Esophagus mucosa (tissue), 1 donor: ENCODE data around the gene LIG1. TPM values are rescaled to one million over a fixed set of nuclear protein-coding genes. Genes with fewer than 3 reads are reported as not detected.
"Not testable (repeated sequence)": the region's sequence is repeated elsewhere in the genome, so short reads cannot be mapped to it uniquely, and the experiment has no call there.

Source experiments
- ATAC-seq: fragments of 200-7000 bp; cut with Tn5 transposase; one replicate; pipeline ENCODE4 v1.9.1; 2020
- total RNA-seq: library from RNA; stranded (reverse); gene quantifications from one replicate; pipeline ENCODE4 v1.2.4, GENCODE V29; 2023
- donor health status: DM: yes; HTN: yes; CAD: no.

LIG1 gene
- total RNA-seq, 1 donor from 2014 or later, result 25.2 TPM

DNA sequence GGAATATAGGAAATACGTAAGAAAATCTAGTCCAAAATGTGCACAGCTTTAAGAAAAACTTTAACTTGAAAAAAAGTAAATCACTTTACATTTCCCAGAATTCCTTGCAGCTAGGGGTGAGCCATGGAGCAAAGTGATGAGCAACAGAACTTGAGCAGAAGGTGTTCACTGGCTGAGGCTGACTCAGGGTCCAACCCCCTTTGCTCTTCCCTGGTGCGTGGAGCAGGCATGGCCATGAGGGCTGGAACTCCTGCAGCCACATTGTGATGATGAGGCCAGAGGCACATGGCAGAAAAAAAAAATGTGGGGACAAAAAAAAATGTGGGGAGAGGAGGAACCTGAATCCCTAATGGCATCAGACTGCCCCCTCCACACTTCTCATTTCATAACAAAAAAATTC lies 49.6 kb downstream of the LIG1 start:
- no peak for ATAC-seq

- no peak for ATAC-seq
These were observed 52.0 kb downstream of the LIG1 start for GRCh38 chr19:48118131-48118517.

DNA sequence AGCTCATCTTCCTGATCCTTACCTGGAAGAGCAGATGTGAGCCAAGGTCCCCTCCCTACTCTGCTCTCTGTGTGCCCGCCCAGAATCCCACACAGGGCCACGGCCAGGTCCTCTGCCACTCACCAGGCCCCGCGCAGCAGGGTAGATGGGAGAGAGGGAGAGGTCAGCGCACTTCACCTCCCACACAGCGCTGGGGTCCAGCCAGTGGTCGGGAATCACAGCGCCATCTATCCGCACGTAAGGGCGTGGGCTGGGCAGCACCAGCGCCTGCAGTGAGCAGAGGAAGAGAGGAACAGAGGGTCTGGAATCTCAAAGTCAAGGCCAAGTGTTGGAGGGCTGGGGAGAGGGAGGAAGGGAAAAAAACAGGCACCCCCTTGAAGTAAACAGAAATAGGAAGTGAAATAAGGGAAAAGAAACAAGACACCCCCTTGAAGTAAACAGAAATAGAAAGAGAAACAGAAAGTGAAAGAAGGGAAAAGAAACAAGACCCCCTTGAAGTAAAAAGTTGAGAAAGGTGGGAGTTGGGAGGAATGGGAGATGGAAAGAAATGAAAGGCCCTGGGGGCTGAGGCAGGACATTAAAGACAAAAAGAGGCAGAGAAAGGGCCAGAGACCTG lies 52.5 kb downstream of the LIG1 start:
- ATAC-seq, result no peak

DNA sequence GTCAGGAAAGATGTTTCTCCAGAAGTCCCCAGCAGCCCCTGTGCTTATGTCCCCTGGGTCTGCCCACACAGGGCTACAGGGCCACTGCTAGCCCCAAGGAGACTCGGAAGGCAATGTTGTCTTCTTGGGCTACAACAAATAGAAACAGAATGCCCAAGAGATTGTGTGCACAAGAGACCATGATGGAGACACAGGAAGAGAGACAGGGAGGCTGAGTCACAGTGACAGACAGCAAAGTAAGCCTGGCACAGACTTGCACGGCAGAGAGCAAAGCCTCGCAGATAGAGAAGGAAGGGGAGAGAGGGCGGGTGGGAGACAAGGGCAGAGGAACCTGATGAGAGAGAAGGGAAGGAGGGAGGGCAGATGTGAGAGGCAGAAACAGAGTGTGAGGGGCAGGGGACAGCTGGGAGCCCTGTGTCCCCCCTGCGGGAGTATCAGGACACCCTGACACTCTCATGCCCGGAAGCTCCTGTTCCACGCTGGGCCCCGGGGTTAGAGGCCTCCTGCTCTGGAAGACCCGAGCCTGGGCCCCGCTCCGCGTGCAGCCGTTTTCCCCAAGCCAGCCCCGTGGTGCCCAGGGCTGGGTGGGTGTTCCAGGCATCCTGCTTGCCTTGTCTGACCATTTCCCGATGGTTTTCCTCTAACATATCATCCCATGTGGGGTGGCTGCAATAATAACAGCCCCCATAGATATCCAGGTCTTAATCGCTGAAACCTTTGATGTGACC lies 56.8 kb downstream of the LIG1 start:
- no peak for ATAC-seq

DNA sequence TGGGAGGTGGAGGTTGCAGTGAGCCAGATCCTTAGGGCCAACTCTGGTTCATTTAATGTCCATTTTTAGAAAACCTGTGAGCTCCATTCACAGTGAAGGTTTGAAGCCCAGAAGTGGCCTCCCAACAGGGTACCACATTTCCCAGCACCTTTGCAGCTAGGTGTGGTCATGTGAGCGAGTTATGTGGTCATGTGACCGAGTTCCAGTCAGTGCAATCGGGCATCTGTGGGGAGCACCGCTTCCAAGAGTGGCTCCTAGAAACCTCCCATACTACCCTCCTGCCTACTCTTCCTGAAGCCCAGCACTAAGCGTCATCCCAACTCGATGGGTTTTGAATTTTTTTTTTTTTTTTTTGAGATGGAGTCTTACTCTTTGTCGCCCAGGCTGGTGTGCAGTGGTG lies 58.9 kb downstream of the LIG1 start:
- no peak for ATAC-seq

DNA sequence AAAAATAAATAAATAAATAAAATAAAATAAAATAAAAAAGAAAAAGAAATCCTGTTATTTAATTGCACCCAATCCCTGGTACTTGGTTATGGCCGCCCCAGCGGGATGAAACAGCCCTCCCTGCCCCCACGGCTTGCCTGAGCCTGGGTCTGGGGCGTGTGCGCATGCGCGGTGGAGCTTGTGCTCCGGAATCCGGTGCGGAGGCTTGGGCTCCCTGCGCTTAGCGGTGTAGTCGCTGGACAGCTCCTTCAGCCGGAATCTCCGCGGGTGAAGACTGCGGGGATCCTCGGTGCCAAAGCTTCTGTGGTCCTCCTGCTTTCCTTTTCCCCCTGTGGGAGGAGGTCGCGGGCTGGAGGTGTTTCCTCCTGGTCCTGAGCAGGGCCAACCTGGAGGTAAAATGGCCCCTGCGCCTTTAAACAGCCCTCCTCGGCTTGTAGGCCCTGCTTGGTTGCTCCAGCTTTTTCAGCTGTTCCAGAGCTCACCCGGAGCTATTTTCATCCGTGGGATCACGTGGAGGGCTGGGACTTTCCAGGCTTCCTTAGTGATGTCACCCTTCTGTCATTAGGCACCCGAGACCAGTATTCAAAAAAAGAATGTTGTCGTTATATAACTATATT lies 59.7 kb downstream of the LIG1 start, which contains the start of gene PLA2G4C:
PLA2G4C (minus strand) TSS at position 468 of the 617 bp plus-strand sequence. CDS start 4,288 bp downstream, outside the sequence.
- peak; percentile 73 for ATAC-seq

DNA sequence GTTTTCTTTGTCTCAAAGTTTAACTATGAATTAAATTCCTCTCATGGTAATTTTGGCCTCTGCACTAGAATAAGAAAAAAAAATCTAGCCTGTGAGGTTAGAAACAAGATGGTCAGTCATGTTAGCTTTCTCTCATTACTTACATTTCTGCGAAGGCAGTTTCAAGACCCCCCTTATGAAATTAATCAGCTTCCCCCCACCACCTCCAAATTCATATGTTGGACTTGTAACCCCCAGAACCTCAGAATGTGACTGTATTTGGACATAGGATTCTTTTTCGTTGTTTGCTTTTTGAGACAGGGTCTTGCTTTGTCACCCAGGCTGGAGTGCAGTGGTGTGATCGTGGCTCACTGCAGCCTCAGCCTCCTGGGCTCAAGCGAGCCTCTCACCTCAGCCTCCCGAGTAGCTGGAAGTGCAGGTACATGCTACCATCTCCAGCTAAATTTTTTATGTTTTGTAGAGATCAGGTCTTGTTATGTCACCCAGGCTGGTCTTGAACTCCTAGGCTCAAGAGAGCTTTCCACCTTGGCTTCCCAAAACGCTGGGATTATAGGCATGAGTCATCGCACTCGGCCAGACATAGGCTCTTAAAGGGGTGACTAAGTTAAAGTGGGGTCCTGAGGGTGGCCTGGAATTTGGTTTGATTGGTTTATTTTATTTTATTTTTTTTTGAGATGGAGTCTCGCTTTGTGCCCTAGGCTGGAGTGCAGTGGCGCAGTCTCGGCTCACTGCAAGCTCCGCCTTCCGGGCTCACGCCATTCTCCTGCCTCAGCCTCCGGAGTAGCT lies 61.0 kb downstream of the LIG1 start:
- no peak for ATAC-seq

DNA sequence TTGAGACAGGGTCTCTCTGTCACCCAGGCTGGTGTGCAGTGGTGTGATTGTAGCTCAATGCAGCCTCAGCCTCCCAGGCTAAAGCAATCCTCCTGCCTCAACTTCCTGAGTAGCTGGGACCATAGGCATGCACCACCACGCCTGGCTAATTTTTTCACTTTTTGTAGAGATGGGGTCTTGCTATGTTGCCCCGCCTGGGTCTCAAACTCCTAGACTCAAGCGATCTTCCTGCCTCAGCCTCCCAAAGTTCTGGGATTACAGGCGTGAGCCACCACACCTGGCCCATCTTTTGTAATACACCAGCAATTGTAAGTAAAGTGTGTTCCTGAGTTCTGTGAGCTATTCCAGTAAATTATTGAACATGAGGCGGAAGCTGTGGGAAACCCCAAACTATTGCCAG lies 66.2 kb downstream of the LIG1 start:
- ATAC-seq, result no peak

DNA sequence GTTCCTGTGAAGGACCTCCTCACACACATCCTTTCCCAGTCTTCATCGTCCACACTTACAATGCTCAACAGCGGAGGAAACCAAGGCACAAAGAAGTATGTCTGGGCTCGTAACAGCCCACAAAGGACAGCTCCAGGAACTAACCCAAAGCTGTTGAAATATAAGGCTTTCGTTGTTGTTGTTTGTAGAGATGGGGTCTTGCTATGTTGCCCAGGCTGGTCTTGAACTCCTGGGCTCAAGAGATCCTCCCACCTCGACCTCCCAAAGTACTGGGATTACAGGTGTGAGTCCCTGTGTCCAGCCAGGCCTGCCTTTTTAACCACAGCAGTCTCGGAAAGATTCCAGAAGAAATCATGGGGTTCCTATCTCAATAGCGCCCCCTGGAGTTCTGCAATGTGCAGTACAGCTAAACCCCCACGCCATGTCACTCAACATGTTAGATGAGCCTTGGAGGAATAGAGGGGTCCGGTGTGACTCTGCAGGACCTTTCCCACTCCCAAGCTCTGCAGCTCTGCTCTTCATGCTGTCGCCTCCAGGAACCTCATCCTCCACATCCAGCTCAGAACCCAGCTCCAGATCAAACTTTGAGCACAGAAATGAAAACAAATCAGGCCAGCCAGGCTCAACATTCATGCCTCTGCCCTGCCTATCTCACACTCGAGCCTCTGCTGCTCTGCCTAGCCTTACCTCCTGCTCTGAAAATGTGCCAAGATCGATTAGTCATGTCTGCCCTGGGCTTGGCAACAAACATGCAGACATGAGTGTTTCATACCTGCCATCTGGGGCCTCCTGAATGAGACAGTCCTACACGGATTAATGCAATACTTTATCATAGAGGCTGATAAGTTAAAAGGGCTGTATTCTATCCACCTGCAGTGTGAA lies 67.0 kb downstream of the LIG1 start:
- ATAC-seq, result peak; percentile 61

- ATAC-seq, result no peak
These were observed 74.5 kb downstream of the LIG1 start for GRCh38 chr19:48095612-48096175.

GRCh38 chr19:48094855-48095203 lies 75.3 kb downstream of the LIG1 start:
- no peak for ATAC-seq

DNA sequence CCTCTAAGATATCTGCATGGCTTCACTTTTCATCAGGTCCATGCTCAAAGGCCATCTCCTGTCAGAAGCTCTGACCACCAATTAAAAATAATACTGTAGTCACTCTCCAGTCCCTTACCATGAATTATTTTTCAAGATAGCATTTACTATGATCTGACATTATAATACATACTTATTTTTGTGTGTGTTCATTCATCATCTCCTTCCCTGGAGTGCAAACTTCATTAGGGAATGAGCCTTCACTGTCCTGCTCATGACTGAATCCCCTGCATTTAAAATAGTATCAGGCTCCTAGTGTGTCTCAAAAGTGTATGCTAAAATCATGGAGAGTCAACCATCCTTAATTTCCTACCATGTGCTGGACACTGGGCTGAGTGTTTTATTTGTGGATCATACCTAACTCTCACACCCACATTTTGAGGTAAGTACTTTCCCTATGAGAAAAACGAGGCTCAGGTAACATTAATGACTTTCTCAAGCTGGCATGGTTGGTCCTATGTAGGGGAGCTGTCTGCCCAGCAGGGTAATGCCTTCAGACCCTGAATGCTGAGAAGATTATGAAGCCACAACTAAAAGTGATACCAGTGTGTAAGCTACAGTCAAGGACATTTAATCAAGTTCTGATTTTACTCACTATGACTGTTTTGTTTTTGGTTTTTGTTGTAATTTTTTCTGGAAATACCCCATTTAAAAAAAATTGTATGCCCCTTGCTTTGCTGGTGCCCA lies 75.9 kb downstream of the LIG1 start:
- ATAC-seq, result no peak

GRCh38 chr19:48091111-48091718 lies 78.9 kb downstream of the LIG1 start:
- peak; percentile 41 for ATAC-seq

DNA sequence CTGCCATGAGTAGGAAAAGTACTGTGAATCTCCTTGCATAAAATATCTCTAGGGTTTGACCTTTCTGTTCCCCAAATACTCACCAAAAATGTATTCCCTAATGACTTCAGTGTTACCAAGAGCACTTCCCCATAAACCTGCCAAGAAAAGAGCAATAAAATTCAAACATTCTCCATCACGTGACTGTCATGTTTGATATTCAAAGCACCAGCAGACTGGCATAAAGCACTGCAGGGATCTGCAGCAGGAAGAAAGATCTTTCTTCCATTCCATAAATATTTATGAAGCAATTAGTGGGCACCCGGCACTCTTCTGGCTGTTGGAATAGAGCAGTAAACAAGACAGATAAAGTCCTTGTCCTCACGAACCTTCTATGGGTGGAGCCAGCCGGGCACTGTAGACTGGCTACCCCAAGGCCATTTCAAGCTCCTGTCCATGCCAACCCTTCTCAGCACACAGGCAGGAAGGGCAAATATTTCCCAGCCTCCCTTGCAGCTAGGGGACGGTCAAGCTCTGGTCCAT lies 79.8 kb downstream of the LIG1 start:
- ATAC-seq, result no peak

GRCh38 chr19:48088991-48089390 lies 81.2 kb downstream of the LIG1 start:
- not testable (repeated sequence) for ATAC-seq

DNA sequence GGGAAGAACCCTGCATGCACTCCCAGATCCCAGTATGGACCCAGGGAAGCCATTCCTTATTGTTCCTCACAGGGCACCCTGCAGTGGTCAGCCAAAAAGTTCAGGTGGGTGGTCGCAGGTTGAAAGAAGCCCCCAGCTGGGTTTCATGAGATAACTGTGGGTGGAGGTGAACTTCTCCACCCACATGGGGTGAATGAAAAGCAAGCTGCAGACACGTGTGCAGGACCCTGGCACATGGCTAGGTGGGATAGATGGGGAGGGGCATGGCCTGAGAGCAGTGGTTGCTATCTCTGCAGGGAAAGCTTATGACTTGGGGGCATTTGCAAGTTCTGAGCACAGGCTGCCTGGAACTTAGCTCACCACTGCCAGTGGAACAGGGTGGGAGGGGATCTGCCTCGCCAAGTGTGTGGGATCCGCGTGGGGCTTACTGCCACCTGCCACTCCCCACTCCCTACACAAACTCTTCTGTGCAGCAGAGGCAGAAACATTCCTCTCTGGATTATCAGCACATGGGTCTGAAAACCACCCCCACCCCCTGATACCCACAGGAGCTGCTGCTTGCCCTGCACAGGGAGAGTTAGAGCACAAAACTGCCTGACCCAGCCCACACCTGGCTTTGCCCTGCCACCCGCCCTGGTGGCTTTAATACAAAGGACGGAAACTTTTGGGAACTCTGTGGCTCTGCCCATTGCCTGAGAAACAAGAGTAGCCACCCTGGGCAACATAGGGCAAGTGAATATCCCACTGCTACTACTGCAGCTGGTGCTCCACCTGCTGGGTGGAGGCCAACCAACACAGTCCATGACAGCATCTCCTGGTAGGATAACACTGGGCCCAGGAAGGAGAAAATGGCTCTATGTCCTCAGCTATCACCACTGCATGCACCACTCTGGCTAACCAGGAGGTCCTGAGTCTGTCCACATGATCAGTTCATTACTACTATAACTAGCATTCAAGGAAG lies 84.0 kb downstream of the LIG1 start:
- no peak for ATAC-seq

- ATAC-seq, result no peak
These were observed 85.1 kb downstream of the LIG1 start for GRCh38 chr19:48085076-48085475.

DNA sequence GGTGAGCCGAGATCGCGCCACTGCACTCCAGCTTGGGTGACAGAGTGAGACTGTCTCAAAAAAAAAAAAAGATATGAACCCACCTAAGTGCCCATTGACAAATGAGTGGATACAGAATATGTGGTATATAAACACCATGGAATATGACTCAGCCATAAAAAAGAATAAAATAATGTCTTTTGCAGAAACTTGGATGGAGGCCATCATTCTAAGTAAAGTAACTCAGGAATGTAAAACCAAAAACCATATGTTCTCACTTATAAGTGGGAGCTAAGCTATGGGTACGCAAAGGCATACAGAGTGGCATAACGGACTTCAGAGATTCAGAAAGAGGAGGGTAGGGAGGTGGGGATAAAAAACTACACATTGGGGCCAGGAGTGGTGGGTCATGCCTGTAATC lies 89.0 kb downstream of the LIG1 start:
- ATAC-seq, result no peak

GRCh38 chr19:48070177-48070769 lies 99.9 kb downstream of the LIG1 start:
- not testable (repeated sequence) for ATAC-seq
